RWPE1 (cell line): Measurements from ENCODE around the gene ACLY.
"Not testable (repeated sequence)": the region's sequence is repeated elsewhere in the genome, so short reads cannot be mapped to it uniquely, and the experiment has no call there.

Experiments used
- CTCF ChIA-PET: fragments of 350-600 bp; sonication (Branson Sonifier 250); formaldehyde crosslinking; extraction: SDS; loops from one replicate; lab custom pipeline; 2021; lab: Yijun Ruan, JAX
- POLR2A ChIA-PET: fragments of 400-600 bp; formaldehyde crosslinking; extraction: SDS; loops from one replicate; lab custom pipeline; 2020; ENCODE audit warnings: antibody characterized with exemption; ENCODE audit not compliant: low non-redundant PET; lab: Yijun Ruan, JAX
- DNase-seq: peaks from one replicate; pipeline ENCODE4 v3.0.0; 2012; ENCODE audit warnings: low spot score
- H3K27ac ChIP-seq: fragments of 450-650 bp; 2 replicates; pipeline ENCODE4 v1.5.1; 2017
- TF ChIP-seq, protein P1 (sequence below): fragments of 450-650 bp; conservative IDR thresholded peaks from 2 replicates; pipeline ENCODE4 v1.5.1; 2017; ENCODE audit warnings: low read depth, mild to moderate bottlenecking

Gene ACLY

DNA sequence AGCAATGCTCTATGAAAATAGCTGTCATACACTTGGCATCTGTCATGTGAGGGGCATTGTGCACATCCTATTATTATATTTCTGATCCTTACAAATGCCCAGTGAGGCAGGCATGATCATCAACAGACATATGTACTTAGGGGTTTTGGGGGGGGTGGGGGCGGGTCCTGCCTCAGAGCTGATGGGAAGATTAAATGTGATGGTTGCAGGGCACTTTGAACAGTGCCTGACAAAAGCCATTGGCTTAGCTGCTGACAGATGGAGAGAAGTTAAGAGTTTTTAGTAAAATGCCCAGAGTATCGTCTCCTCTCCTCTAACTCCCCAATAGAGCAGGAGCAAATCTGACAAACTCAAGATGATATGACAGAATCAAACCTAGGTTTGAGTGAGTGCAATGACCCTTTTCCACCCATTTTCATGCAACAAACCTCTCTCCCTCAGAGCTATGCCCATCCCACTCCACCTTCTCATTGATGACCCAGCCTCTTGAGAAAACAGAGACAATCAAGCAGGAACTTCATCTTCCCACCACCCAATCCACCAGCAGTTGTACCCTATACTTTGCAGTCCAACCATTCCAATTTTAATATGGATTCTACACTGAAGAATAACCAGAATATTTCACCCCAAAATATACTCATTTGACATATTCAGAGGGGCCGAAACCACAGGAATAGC, 58.4 kb downstream of the ACLY start:
- CTCF ChIA-PET = interaction anchor here (0.6 kb wide), 2 partner anchors 94 to 369 kb away, joined by 3 to 4 read pairs; no protein-coding TSS in a partner anchor

DNA sequence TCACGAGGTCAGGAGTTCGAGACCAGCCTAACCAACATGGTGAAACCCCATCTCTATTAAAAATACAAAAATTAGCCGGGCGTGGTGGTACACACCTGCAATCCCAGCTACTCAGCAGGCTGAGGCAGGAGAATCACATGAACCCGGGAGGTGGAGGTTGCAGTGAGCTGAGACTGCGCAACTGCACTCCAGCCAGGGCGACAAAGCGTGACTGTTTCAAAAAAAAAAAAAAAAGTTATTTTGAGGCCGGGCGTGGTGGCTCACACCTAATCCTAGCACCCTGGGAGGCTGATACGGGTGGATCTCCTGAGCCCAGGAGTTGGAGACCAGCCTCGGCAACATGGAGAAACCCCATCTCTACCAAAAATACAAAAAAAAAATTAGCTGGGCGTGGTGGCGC, 67.4 kb downstream of the ACLY start:
- POLR2A ChIA-PET, DNase-seq: not testable (repeated sequence)
- CTCF ChIA-PET = interaction anchor here (0.6 kb wide), 1 partner anchor 101 kb away, joined by 5 read pairs; no protein-coding TSS in a partner anchor
- peak overlapping the region; percentile 14; the same call in 1 of the 2 replicates for H3K27ac ChIP-seq

More for the DNA sequence above, 58.4 kb downstream of the ACLY start:
- no peak overlapping the region for H3K27ac ChIP-seq
- DNase-seq = no peak
- TF ChIP-seq, protein P1, sequence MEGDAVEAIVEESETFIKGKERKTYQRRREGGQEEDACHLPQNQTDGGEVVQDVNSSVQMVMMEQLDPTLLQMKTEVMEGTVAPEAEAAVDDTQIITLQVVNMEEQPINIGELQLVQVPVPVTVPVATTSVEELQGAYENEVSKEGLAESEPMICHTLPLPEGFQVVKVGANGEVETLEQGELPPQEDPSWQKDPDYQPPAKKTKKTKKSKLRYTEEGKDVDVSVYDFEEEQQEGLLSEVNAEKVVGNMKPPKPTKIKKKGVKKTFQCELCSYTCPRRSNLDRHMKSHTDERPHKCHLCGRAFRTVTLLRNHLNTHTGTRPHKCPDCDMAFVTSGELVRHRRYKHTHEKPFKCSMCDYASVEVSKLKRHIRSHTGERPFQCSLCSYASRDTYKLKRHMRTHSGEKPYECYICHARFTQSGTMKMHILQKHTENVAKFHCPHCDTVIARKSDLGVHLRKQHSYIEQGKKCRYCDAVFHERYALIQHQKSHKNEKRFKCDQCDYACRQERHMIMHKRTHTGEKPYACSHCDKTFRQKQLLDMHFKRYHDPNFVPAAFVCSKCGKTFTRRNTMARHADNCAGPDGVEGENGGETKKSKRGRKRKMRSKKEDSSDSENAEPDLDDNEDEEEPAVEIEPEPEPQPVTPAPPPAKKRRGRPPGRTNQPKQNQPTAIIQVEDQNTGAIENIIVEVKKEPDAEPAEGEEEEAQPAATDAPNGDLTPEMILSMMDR = no peak
- POLR2A ChIA-PET = no interaction called here

DNA sequence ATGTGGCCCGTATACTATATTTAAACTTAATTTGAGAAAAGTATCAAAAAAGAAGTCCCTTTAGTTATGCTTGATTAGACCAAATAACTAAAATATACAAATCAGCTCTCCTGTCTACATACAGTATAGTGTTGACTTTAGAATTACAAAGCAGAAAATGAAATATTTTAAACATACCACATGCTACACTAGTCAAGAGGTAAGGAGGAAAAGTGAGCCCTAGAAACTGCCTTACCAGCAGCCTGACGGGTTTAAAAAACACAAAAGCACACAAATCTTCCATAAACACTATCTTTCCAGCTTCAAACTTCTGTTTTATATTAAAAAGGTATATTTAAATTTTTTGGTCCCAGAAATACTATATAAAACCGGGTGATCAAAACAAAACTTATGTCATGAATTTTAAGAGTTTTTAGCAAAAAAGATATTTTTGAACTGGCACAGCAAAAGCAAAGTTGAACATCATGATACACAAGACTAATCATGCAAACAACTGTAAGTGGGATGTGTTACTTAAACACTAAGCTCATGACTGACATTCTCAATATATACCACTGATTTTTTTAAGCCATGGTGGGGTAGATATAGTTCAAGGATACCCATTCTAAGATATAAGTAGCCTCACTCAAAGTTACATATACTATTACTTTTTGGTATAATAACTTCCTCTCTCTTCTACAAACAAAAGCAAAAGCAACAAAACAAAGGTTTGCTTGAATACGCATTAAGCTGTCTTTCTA, 69.3 kb downstream of the ACLY start:
- no peak for DNase-seq
- no peak overlapping the region for H3K27ac ChIP-seq
- TF ChIP-seq, protein P1 = no peak
- ChIA-PET CTCF (no interaction called here), POLR2A (no interaction called here)

DNA sequence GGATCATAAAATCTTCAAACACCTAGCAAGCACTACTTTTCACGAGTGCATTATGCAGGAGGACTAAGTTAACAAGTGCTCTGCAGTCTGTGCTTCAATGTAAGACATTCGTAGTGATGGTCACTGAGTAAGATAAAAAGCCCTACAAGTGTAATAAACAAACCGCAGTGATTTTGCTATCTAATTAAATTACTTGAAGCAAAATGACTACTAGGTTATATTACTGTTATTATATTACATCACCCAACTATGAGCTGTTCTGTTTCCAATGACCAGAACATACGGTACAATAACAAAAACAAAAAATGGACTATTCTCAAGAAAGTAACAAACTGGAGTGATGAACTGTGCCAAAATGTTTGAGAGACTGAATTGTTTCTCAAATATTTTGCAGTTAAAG, 70.0 kb downstream of the ACLY start:
- H3K27ac ChIP-seq = no peak overlapping the region
- POLR2A ChIA-PET = no interaction called here
- CTCF ChIA-PET = no interaction called here
- no peak for DNase-seq
- TF ChIP-seq, protein P1 = no peak

DNA sequence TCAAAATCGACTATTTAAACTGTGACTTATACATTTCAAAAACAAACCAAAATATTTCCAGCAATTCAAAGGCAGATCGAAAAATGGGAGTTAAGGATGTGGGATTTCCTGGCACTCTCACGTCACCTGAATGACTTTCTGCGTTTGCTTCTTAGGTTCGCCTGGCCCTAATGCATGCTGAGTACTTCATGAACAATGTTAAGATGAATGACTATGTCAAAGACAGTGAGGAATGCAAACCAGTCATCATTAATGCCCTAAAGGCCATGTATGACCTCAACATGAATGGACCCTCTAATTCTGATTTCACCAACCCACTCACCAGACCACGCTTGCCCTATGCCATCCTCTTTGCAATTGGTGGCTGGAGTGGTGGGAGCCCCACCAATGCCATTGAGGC, 73.8 kb downstream of the ACLY start:
- POLR2A ChIA-PET = no interaction called here
- DNase-seq = peak; percentile 18
- CTCF ChIA-PET = no interaction called here
- no peak overlapping the region for H3K27ac ChIP-seq
- TF ChIP-seq, protein P1 = no peak

DNA sequence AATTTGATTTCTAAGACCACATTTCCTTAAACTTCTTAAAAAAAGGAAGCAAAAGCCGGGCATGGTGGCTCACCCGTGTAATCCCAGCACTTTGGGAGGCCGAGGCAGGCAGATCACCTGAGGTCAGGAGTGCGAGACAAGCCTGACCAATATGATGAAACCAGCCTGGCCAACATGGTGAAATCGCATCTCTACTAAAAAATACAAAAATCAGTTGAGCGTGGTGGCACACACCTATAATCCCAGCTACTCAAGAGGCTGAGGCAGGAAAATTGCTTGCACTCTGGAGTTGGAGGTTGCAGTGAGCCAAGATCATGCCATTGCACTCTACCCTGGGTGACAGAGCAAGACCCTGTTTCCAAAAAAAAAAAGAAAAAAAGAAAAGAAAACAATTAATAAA, 78.0 kb downstream of the ACLY start:
- H3K27ac ChIP-seq, CTCF ChIA-PET, POLR2A ChIA-PET, DNase-seq: not testable (repeated sequence)

DNA sequence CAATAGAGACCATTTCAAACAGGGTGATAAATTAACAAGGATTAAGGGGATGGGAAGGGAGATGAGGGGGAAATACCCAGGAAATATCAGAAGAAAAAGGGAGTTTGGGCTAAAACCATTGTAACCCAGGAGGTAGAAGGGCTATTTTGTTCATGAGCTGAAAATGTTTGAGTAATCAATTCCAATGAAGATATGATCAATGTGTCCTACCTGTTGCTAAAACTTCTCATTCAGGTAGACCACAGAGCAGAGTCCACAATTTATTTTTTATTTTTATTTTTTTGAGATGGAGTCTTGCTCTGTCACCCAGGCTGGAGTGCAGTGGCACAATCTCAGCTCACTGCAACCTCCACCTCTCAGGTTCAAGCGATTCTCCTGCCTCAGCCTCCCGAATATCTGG, 79.3 kb downstream of the ACLY start:
- DNase-seq, H3K27ac ChIP-seq, POLR2A ChIA-PET: not testable (repeated sequence)
- CTCF ChIA-PET = interaction anchor here (0.6 kb wide), 1 partner anchor 14 kb away, joined by 3 read pairs; no protein-coding TSS in a partner anchor
